Nucleus accumbens (tissue), 56 donors: ENCODE measurements around the gene CYFIP2.

ENCODE experiments used
- DNase-seq, 56 donors: peaks; one replicate each; lab custom pipeline; 2025; lab: John Stamatoyannopoulos, UW

Gene CYFIP2

DNA sequence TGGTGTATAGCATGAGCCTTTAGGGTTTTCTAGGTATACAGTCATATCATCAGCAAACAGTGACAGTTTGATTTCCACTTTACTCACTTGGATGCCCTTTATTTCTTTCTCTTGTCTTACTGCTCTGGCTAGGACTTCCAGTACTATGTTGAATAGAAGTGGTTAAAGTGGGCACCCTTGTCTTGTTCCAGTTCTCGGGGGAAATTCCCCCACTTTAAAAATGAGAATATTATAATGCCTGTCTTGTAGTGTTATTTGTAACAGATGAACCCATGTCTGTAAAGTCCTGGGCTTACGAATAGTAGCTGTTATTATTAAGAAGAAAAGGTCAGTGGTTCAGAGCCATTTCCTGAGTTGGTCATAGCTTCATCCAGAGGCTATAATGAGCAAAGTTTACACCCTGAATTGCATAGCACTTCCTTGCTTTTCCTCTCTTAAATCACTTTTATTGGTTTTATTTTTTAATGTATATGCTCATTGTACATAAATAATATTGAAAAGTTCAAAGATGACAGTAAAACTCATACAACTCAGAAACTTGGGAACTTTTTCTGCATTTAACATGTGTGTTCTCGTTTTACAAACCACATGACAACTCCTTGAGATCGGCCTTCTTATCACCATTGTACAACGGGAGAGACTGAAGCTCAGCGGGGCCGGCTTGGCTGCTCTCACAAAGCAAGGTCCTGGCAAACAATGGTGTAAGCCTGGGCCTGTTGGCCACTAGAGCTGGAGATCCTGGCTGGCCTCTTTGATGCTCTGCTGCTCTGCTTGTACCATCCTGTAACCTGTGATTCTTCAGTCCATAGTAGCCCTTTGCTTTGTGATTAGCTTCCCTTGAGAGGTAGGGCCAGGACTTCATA lies 85.2 kb downstream of the CYFIP2 start:
- peak in 2 of 56 donors; percentile 3 to 13 for DNase-seq

DNA sequence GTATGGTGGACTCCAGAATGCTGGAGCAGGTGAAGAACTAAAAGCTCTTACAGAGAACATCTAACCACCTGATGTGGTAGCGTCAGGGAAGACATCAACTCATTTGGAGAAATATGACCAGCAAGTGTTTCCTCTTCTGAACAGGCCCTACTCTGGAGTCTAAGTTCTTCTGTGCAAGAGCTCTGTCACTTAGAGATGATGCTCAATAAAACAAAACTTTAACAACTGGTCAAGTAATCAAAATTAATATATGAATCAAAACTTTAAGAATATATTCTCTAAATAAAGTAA lies 85.8 kb downstream of the CYFIP2 start:
- DNase-seq: no peak

DNA sequence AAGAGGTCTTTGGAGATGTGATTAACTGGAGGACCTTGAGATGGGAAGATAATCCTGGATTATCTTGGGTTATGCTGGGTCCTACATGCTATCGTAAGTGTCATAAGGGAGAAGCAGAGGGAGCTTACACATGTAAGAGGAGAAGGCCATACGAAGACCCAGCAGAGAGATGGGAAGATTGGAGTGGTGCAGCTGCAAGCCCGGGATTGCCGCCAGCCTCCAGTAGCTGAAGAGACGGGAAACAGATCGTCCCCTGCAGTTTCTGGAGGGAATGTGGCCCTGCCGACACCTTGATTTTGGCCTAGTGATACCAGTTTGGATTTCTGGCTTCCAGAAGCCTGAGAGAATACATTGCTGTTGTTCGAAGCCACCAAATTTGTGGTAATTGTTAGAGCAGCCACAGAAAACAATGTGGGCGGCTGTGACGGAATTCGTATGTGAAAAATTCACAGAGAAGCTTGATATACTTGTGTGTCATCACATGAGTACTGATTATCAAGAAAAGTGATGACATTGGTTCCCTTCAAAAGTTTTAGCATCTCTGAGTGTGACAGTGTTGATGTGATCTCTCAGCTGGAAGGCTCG lies 86.9 kb downstream of the CYFIP2 start:
- peak in 7 of 56 donors; percentile 8 to 34 (median 12) for DNase-seq

- no peak for DNase-seq
Observed at GRCh38 chr5:157354800-157355199, 88.9 kb downstream of the CYFIP2 start.

GRCh38 chr5:157356576-157356975 lies 90.7 kb downstream of the CYFIP2 start:
- no peak for DNase-seq

- DNase-seq: no peak
Observed at GRCh38 chr5:157357823-157358222, 91.9 kb downstream of the CYFIP2 start.

DNA sequence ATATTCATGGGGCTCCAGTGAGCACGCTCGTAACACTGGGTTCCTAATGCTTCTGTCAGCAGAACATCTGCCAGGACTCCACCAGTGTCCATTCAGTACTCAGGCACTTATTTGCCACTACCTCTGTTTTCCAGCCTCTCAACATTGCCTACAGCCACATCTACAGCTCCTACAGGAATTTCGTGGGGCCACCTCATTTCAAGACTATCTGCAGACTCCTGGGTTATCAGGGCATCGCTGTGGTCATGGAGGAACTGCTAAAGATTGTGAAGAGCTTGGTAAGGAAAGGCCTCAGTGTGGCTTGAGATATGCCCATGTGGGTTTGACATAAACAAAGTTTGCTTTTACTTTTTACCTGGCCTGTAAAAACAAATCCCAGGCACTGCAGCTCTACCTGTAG lies 92.9 kb downstream of the CYFIP2 start:
- no peak for DNase-seq

GRCh38 chr5:157359356-157360055 lies 93.6 kb downstream of the CYFIP2 start:
- DNase-seq: no peak

DNA sequence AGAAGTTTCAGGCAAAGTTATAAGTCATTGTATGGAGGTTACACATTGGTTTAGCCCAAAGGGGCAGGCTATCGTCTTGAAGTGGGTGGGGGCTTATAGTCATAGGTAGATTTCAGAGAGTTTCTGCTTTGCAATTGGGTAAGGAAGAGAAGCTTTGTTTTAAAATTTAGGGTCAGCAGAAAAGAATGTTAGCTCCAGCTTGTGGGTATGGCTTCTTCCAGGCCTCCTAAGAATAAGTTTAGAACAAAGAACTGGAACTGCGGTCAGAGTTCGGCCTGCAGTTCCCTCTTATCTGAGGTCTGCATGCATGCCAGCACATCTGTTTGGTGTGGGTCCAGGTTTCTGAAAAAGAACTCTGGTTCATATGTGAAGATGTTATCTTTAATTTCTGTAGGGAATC lies 96.1 kb downstream of the CYFIP2 start:
- no peak for DNase-seq

DNA sequence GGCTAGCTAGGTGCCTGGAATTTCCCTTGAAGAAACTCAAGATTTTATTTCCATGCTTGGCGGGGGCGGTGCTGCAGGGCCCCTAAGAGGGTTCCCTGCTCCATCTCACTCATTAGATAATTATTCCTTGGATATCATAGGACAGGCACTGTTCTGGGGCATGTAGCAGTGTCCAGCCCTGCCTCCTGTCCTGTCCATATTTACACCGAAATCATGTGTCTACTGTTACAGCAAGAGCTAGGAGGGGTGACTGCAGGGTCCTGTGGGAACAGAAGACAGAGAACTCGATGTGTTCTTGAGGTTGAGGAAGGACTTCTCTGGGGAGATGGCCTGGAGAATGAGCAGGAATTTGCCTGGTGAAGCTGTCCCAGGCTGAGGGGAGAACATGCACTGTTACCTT lies 96.6 kb downstream of the CYFIP2 start:
- no peak for DNase-seq

DNA sequence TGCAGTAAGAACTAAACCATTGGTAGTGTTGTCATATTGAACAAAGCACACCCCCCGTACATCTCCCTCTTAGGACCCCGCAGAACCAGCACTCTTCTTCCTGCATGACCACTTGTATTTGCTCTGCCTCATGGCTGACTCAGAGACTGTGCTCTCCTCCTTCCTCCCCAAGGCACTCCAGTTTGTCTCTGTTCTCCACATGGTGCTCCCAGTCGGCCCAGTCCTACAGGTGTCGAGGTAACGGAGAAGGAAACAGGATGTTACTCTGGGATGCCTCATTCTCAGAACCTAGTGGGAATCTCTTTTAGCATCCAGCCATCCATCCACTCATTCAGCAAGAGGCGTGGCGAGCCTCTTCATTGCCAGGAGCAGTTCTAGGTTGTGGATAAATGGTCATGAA lies 97.1 kb downstream of the CYFIP2 start:
- DNase-seq: no peak

- DNase-seq: no peak
Observed at GRCh38 chr5:157365732-157366131, 99.8 kb downstream of the CYFIP2 start.

DNA sequence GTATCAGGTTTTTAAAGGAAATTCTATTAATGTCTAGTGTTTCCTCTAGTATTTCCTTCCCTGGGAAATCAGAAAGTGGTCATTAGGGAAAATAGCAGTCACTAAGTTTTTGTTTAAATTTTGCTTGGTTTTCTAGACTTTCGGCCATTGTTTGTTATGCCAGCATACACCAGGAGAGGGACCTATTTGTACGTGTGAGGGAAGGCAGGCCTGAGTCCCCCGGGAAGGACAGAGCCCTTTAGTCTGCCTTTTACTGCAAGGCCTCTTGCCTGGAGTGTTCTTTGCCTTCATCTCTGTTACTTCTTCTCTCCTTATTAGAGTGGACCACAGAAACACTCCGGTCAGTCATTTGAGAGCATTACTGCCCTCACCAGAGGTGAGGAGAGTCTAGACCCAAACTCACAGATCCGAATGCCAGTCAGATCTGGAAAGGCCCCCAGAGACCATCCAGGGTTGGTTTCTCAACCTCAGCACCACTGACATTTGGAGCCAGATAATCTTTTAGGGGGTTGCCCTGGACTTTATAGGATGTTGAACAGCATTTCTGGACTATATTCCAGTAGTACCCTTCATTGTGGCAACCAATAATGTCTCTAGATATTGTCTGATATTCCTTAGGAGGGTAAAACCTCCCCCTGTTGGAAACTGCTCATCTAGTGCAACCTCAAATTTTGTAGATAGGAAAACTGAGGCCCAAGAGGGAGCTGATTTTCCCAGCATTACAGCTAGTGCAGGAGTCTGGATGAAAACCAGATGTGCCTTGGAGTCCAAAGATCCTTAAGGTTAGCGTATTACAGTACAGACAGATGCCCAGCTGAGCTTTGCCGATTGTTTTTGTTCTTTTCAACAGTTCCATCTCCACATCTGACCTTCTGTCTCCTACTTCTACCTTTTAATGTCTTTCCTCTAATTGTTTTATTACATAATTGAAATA lies 101.1 kb downstream of the CYFIP2 start:
- peak in 8 of 56 donors; percentile 4 to 28 (median 8) for DNase-seq

GRCh38 chr5:157369507-157369906 lies 103.6 kb downstream of the CYFIP2 start:
- no peak for DNase-seq

DNA sequence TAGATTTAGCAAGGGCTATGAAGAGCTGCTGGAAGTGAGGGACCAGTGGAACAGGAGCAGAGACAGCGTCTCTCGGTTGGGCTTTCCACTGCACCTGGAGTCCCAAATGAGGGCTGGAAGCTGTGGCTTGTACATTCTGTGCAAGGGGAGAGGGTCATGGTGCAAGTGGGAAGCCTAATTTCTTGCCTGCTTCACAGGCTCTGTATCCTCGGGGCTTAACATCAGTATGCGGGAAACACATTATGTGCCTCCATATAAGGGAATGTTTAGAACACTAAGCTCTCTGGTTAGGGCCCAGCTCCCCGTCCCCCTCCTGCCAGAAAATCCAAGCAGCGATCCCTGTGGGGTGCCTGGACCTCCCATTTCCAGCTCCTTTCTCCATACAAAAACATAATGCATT lies 105.0 kb downstream of the CYFIP2 start:
- DNase-seq: no peak

- no peak for DNase-seq
Observed at GRCh38 chr5:157371655-157372471, 105.9 kb downstream of the CYFIP2 start.

GRCh38 chr5:157372472-157372822 lies 106.5 kb downstream of the CYFIP2 start:
- DNase-seq: no peak

GRCh38 chr5:157378509-157378908 lies 112.6 kb downstream of the CYFIP2 start:
- DNase-seq: no peak

DNA sequence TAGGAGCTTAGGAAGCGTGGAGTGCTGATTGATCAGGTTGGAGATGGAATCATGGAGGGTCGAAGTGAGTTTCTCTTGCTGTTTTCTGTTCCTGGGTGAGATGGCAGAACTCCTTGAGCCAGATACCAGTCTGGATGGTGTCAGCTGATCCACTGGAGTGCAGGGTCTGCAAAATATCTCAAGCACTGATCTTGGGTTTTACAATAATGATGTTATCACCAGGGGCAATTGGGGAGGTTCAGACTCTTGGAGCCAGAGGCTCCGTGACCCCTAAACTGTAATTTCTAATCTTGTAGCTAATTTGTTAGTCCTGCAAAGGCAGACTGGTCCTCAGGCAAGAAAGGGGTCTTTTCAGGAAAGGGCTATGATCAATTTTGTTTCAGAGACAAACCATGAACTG lies 114.1 kb downstream of the CYFIP2 start:
- DNase-seq: no peak

- no peak for DNase-seq
Observed at GRCh38 chr5:157381746-157382145, 115.8 kb downstream of the CYFIP2 start.
